Measurements from ENCODE around the gene KCNK15. TPM values are rescaled to one million over a fixed set of nuclear protein-coding genes. Genes with fewer than 3 reads are reported as not detected.

Gene KCNK15
- total and polyA plus RNA-seq, 4 donors: 0.48 to 2.6 (median 1.1) TPM

DNA sequence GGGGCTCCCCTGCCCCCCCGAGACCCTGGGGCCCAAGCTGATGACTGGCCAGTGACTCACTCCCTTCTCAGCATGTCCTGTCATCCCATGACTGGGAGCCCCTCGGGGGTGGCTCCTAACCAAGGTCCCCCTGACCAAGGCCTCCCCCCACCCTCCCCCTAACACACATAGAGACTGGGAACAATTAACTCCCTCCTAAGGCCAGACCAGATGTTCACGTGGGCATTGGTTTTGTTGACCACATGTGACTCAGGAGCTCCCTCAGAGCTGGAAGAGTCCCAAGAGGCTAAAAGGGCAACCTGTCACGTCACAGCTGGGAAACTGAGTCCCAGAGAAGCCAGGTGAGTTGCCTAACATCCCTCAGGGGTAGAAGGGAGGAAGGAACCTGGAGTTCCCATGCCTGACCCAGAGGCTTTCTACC, 41.1 kb upstream of the KCNK15 start:
- DNase-seq: no peak
- TF ChIP-seq, protein P1, sequence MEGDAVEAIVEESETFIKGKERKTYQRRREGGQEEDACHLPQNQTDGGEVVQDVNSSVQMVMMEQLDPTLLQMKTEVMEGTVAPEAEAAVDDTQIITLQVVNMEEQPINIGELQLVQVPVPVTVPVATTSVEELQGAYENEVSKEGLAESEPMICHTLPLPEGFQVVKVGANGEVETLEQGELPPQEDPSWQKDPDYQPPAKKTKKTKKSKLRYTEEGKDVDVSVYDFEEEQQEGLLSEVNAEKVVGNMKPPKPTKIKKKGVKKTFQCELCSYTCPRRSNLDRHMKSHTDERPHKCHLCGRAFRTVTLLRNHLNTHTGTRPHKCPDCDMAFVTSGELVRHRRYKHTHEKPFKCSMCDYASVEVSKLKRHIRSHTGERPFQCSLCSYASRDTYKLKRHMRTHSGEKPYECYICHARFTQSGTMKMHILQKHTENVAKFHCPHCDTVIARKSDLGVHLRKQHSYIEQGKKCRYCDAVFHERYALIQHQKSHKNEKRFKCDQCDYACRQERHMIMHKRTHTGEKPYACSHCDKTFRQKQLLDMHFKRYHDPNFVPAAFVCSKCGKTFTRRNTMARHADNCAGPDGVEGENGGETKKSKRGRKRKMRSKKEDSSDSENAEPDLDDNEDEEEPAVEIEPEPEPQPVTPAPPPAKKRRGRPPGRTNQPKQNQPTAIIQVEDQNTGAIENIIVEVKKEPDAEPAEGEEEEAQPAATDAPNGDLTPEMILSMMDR (IDR thresholded peaks at IDR 0.05; ENCODE audit: control extremely low read depth, extremely low read depth): no peak
- Histone ChIP-seq H3K9me3 (ENCODE audit: control insufficient read depth in 4 of 4, insufficient read depth in 3 of 4, low read length in 3 of 4) (no peaks in the 10 kb centered on the region), H3K27ac (ENCODE audit: low read depth in 1 of 2, low read length in 1 of 2) (peak overlapping the region in 1 of 2 donors; percentile 3), H3K4me3 (no peak overlapping the region), H3K4me1 (ENCODE audit: control insufficient read depth in 5 of 5, insufficient read depth in 5 of 5, low read length in 5 of 5) (peaks cover 7 to 43% (median 11%) of the 10 kb centered on the region in 5 donors), H3K36me3 (ENCODE audit: control insufficient read depth in 4 of 4, insufficient read depth in 4 of 4, low read length in 4 of 4) (no peaks in the 10 kb centered on the region), H3K9ac (ENCODE audit: insufficient read depth in 1 of 2, low read length in 2 of 2) (no peak overlapping the region), H3K27me3 (ENCODE audit: control insufficient read depth in 3 of 3, insufficient read depth in 3 of 3, low read length in 2 of 3) (no peaks in the 10 kb centered on the region)
- ATAC-seq (ENCODE audit: insufficient read depth, low FRiP score): no peak
- 77 to 91% methylated on average over 4 of the region's 4 CpGs for WGBS, 2 donors

DNA sequence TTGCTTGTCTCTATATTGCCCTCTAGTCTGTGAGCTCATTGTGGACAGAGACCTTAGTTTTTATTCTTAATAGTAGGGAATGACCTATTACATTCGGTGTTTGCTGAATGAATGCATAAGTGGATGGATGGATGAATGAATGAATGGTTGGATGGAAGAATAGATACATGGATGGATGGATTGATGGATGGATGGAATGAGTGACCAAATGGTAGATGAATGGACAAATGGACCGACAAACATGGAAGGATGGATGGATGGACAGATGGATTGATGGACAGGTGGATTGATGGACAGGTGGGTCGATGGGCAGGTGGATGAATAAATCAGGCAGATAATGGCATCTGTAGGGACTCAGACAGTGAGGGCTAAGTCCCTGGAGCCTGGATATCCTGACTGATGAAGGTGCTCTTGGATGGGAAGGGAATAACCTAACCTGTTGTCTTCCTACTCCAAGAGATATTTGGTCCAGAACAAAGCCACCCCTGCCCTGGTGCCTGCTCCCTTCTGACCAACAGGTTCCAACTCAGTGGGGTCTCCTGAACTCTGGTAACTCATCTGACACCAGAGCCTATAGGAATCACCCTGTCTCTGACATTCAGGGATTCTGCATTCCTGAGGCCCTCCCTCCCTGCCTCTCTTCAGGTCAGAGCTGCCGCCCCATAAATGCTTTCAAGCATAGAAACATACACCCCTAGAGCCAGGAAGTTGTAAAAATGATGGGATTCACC, 40.1 kb upstream of the KCNK15 start:
- no peak for ATAC-seq (ENCODE audit: insufficient read depth, low FRiP score)
- Histone ChIP-seq H3K9me3 (ENCODE audit: control insufficient read depth in 4 of 4, insufficient read depth in 3 of 4, low read length in 3 of 4) (no peaks in the 10 kb centered on the region), H3K4me1 (ENCODE audit: control insufficient read depth in 5 of 5, insufficient read depth in 5 of 5, low read length in 5 of 5) (peaks cover 7 to 45% (median 13%) of the 10 kb centered on the region in 5 donors), H3K27me3 (ENCODE audit: control insufficient read depth in 3 of 3, insufficient read depth in 3 of 3, low read length in 2 of 3) (no peaks in the 10 kb centered on the region), H3K4me3 (no peak overlapping the region), H3K36me3 (ENCODE audit: control insufficient read depth in 4 of 4, insufficient read depth in 4 of 4, low read length in 4 of 4) (no peaks in the 10 kb centered on the region), H3K27ac (ENCODE audit: low read depth in 1 of 2, low read length in 1 of 2) (no peak overlapping the region), H3K9ac (ENCODE audit: insufficient read depth in 1 of 2, low read length in 2 of 2) (no peak overlapping the region)
- TF ChIP-seq, protein P1 (IDR thresholded peaks at IDR 0.05; ENCODE audit: control extremely low read depth, extremely low read depth): no peak
- WGBS, 2 donors: 84 to 88% methylated on average over 4 of the region's 4 CpGs
- no peak for DNase-seq

DNA sequence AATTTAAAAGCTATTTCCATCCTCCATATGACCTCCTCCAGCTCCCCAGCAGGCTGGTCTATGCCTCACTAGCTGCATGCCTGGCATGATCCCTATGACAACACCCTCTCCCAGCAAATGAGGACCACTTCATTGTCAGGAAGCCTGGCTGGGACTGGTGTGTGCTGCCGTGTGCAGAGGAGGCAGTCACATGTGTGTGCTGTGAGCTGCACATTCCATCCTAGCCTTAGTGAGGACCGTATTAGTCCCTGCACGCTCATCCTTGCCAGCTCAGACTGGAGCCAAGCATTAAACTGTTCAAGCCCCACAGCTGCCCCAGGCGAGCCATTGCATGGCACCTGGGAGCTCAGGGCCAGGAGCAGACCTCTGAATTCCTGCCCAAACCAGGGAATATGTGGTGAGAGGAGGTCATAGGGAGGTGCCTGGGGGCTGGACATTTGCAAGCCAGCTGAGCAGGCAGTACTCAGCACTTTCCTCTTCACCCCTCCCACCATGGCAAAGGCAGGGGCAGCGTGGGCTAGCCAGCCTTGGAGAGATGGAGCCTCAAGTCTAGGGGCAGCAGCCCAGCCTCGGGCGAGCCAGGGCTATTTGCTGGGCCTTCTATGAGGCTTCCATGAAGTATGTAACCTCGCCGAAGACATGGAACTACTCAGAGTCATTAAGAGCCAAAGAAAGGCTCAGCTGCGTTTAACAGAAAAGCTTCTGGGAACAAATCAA, 39.2 kb upstream of the KCNK15 start:
- H3K9ac ChIP-seq (ENCODE audit: insufficient read depth in 1 of 2, low read length in 2 of 2): no peak overlapping the region
- 69 to 72% methylated on average over 10 of the region's 10 CpGs for WGBS, 2 donors

More for the DNA sequence above, 39.2 kb upstream of the KCNK15 start:
- TF ChIP-seq, protein P1 (IDR thresholded peaks at IDR 0.05; ENCODE audit: control extremely low read depth, extremely low read depth): no peak
- Histone ChIP-seq H3K4me1 (ENCODE audit: control insufficient read depth in 5 of 5, insufficient read depth in 5 of 5, low read length in 5 of 5) (peaks cover 7 to 48% (median 13%) of the 10 kb centered on the region in 5 donors), H3K9me3 (ENCODE audit: control insufficient read depth in 4 of 4, insufficient read depth in 3 of 4, low read length in 3 of 4) (no peaks in the 10 kb centered on the region), H3K4me3 (no peak overlapping the region), H3K27me3 (ENCODE audit: control insufficient read depth in 3 of 3, insufficient read depth in 3 of 3, low read length in 2 of 3) (no peaks in the 10 kb centered on the region), H3K27ac (ENCODE audit: low read depth in 1 of 2, low read length in 1 of 2) (no peak overlapping the region), H3K36me3 (ENCODE audit: control insufficient read depth in 4 of 4, insufficient read depth in 4 of 4, low read length in 4 of 4) (no peaks in the 10 kb centered on the region)
- DNase-seq (no peak), ATAC-seq (ENCODE audit: insufficient read depth, low FRiP score) (no peak)
